Measurements from ENCODE around the gene FCHO1. TPM values are rescaled to one million over a fixed set of nuclear protein-coding genes. Genes with fewer than 3 reads are reported as not detected.

FCHO1 gene
- total RNA-seq, 2 experiments from 2014 or later, result 85.6 to 107 TPM

- no peaks in the 10 kb centered on the region for H3K4me1 ChIP-seq (ENCODE audit: insufficient read depth, low read length, poor library complexity, severe bottlenecking)
- H2AFZ ChIP-seq (ENCODE audit: low read length), result no peak overlapping the region
- CTCF ChIA-PET (ENCODE audit: unreplicated experiment), result interaction anchor here (1.4 kb wide), 1 partner anchor 59 kb away, joined by 5 read pairs; no protein-coding TSS in a partner anchor
- H3K9me2 ChIP-seq (ENCODE audit: insufficient read depth, low read length), result no peaks in the 10 kb centered on the region
- intact Hi-C loops (cut with micrococcal nuclease; ENCODE audit: unreplicated experiment), result no loop called here
- DNase-seq (ENCODE audit: low spot score), result no peak
- TF ChIP-seq EZH2phosphoT487 (IDR thresholded peaks at IDR 0.05; ENCODE audit: borderline replicate concordance, low read depth, low read length) (no peak), CTCF (conservative IDR thresholded peaks at IDR 0.05; ENCODE audit: low read length) (no peak)
- H3K79me2 ChIP-seq (ENCODE audit: insufficient read depth, low read depth, low read length), result no peaks in the 10 kb centered on the region
- H3K4me3 ChIP-seq (ENCODE audit: low read depth, low read length, poor library complexity, severe bottlenecking), result no peak overlapping the region
- H4K20me1 ChIP-seq (ENCODE audit: insufficient read depth, low read length), result no peaks in the 10 kb centered on the region
- H3K27ac ChIP-seq (ENCODE audit: low read depth, low read length, poor library complexity, severe bottlenecking), result no peak overlapping the region
- BruUV-seq (replicated peaks), result no TSS peak
- no peaks in the 10 kb centered on the region for H3K36me3 ChIP-seq (ENCODE audit: insufficient read depth, low read length)
- POLR2A ChIA-PET, result no interaction called here
- no peaks in the 10 kb centered on the region for H3K9me3 ChIP-seq (ENCODE audit: low read length)
- no peak overlapping the region for H3K4me2 ChIP-seq (ENCODE audit: low read length)
These were observed 44.5 kb upstream of the FCHO1 start for GRCh38 chr19:17706750-17707181.

- intact Hi-C loops (cut with micrococcal nuclease; ENCODE audit: unreplicated experiment), result no loop called here
- Histone ChIP-seq H4K20me1 (ENCODE audit: insufficient read depth, low read length) (no peaks in the 10 kb centered on the region), H3K27ac (ENCODE audit: low read depth, low read length, poor library complexity, severe bottlenecking) (no peak overlapping the region), H3K4me3 (ENCODE audit: low read depth, low read length, poor library complexity, severe bottlenecking) (no peak overlapping the region), H3K9me2 (ENCODE audit: insufficient read depth, low read length) (no peaks in the 10 kb centered on the region), H3K36me3 (ENCODE audit: insufficient read depth, low read length) (no peaks in the 10 kb centered on the region), H3K9me3 (ENCODE audit: low read length) (no peaks in the 10 kb centered on the region), H3K4me1 (ENCODE audit: insufficient read depth, low read length, poor library complexity, severe bottlenecking) (no peaks in the 10 kb centered on the region), H3K4me2 (ENCODE audit: low read length) (no peak overlapping the region), H3K79me2 (ENCODE audit: insufficient read depth, low read depth, low read length) (no peaks in the 10 kb centered on the region), H2AFZ (ENCODE audit: low read length) (no peak overlapping the region)
- POLR2A ChIA-PET, result no interaction called here
- CTCF ChIA-PET (ENCODE audit: unreplicated experiment), result no interaction called here
- no TSS peak for BruUV-seq (replicated peaks)
- no peak for TF ChIP-seq CTCF (conservative IDR thresholded peaks at IDR 0.05; ENCODE audit: low read length)
- TF ChIP-seq EZH2phosphoT487 (IDR thresholded peaks at IDR 0.05; ENCODE audit: borderline replicate concordance, low read depth, low read length), result no peak
- no peak for DNase-seq (ENCODE audit: low spot score)
These were observed 39.4 kb upstream of the FCHO1 start for GRCh38 chr19:17711851-17712250.

- H4K20me1 ChIP-seq (ENCODE audit: insufficient read depth, low read length), result peaks cover 5% of the 10 kb centered on the region; the same call in 1 of the 2 replicates
- peaks cover 17% of the 10 kb centered on the region for H3K79me2 ChIP-seq (ENCODE audit: insufficient read depth, low read depth, low read length)
- no TSS peak for BruUV-seq (replicated peaks)
- intact Hi-C loops (cut with micrococcal nuclease; ENCODE audit: unreplicated experiment), result loop anchor here (5.0 kb wide), 1 partner anchor 141 kb away; the partner anchor contains the start of gene RPL18A
- H3K4me3 ChIP-seq (ENCODE audit: low read depth, low read length, poor library complexity, severe bottlenecking), result no peak overlapping the region
- H3K4me2 ChIP-seq (ENCODE audit: low read length), result no peak overlapping the region
- no peaks in the 10 kb centered on the region for H3K9me2 ChIP-seq (ENCODE audit: insufficient read depth, low read length)
- H3K9me3 ChIP-seq (ENCODE audit: low read length), result no peaks in the 10 kb centered on the region
- H3K27ac ChIP-seq (ENCODE audit: low read depth, low read length, poor library complexity, severe bottlenecking), result no peak overlapping the region
- peaks cover 26% of the 10 kb centered on the region for H3K4me1 ChIP-seq (ENCODE audit: insufficient read depth, low read length, poor library complexity, severe bottlenecking)
- H3K36me3 ChIP-seq (ENCODE audit: insufficient read depth, low read length), result peaks cover 6% of the 10 kb centered on the region; the same call in 1 of the 2 replicates
- ChIA-PET POLR2A (no interaction called here), CTCF (ENCODE audit: unreplicated experiment) (no interaction called here)
- TF ChIP-seq EZH2phosphoT487 (IDR thresholded peaks at IDR 0.05; ENCODE audit: borderline replicate concordance, low read depth, low read length), result no peak
- TF ChIP-seq CTCF (conservative IDR thresholded peaks at IDR 0.05; ENCODE audit: low read length), result peak; percentile 68
- no peak overlapping the region for H2AFZ ChIP-seq (ENCODE audit: low read length)
- DNase-seq (ENCODE audit: low spot score), result peak; percentile 36
These were observed 34.9 kb upstream of the FCHO1 start for GRCh38 chr19:17716309-17716929.

Data from OCI-LY7 (cell line).